SK-N-SH treated with all-trans-retinoic acid at 6 μM for 48 hours (cell line): ENCODE results near the gene FGF18.

Experiments
- ATAC-seq: fragments of 200-7000 bp; cut with Tn5 transposase; 3 replicates; pipeline ENCODE4 v1.9.1; 2020; ENCODE audit warnings: mild to moderate bottlenecking, moderate library complexity
- BACH2 ChIP-seq: fragments of 250-450 bp; sonication (Bioruptor Pico); IDR thresholded peaks from 2 replicates; pipeline ENCODE4 v1.9.0; 2021; ENCODE audit warnings: mild to moderate bottlenecking, borderline replicate concordance
- CSDC2 ChIP-seq: fragments of 250-450 bp; sonication (Bioruptor Pico); IDR thresholded peaks from 2 replicates; pipeline ENCODE4 v1.5.0; 2020; ENCODE audit warnings: mild to moderate bottlenecking, moderate library complexity
- CSRNP3 ChIP-seq: fragments of 250-450 bp; sonication (Bioruptor Pico); IDR thresholded peaks from 2 replicates; pipeline ENCODE4 v1.5.1; 2021; ENCODE audit warnings: mild to moderate bottlenecking, moderate library complexity
- ESRRG ChIP-seq: fragments of 250-450 bp; sonication (Bioruptor Pico); IDR thresholded peaks from 2 replicates; pipeline ENCODE4 v1.6.1; 2021; ENCODE audit warnings: mild to moderate bottlenecking
- GLIS3 ChIP-seq: fragments of 250-450 bp; sonication (Bioruptor Pico); IDR thresholded peaks from 2 replicates; pipeline ENCODE4 v1.5.0; 2020; ENCODE audit warnings: mild to moderate bottlenecking, moderate library complexity
- ISL1 ChIP-seq: fragments of 250-450 bp; sonication (Bioruptor Pico); IDR thresholded peaks from 2 replicates; pipeline ENCODE4 v2.1.2; 2022; ENCODE audit warnings: mild to moderate bottlenecking, moderate library complexity
- OSR1 ChIP-seq: fragments of 250-450 bp; sonication (Bioruptor Pico); IDR thresholded peaks from 2 replicates; pipeline ENCODE4 v1.8.0; 2022; ENCODE audit warnings: moderate library complexity, mild to moderate bottlenecking, inconsistent platforms
- POU6F1 ChIP-seq: fragments of 250-450 bp; sonication (Bioruptor Pico); IDR thresholded peaks from 2 replicates; pipeline ENCODE4 v1.8.0; 2021; ENCODE audit warnings: low read depth, mild to moderate bottlenecking, moderate library complexity, borderline replicate concordance
- RARB ChIP-seq: fragments of 250-450 bp; sonication (Bioruptor Pico); IDR thresholded peaks from 2 replicates; pipeline ENCODE4 v1.8.0; 2021; ENCODE audit warnings: mild to moderate bottlenecking, moderate library complexity
- SNAI2 ChIP-seq: fragments of 250-450 bp; sonication (Bioruptor Pico); IDR thresholded peaks from 2 replicates; pipeline ENCODE4 v1.5.0; 2020; ENCODE audit warnings: mild to moderate bottlenecking, moderate library complexity
- TCF4 ChIP-seq: fragments of 250-450 bp; sonication (Bioruptor Pico); IDR thresholded peaks from 2 replicates; pipeline ENCODE4 v1.8.0; 2021; ENCODE audit warnings: mild to moderate bottlenecking, moderate library complexity, borderline replicate concordance
- ZC3H10 ChIP-seq: fragments of 250-450 bp; sonication (Bioruptor Pico); IDR thresholded peaks from 2 replicates; pipeline ENCODE4 v1.5.1; 2021; ENCODE audit warnings: mild to moderate bottlenecking, moderate library complexity
- ZFP30 ChIP-seq: fragments of 450-650 bp; formaldehyde crosslinking; IDR thresholded peaks from 2 replicates; pipeline ENCODE4 v1.5.0; 2022; ENCODE audit warnings: mild to moderate bottlenecking, moderate library complexity
- ZNF565 ChIP-seq: fragments of 450-650 bp; formaldehyde crosslinking; conservative IDR thresholded peaks from 2 replicates; pipeline ENCODE4 v1.5.0; 2020; ENCODE audit warnings: low read depth, mild to moderate bottlenecking, moderate library complexity
- ZNF70 ChIP-seq: fragments of 450-650 bp; formaldehyde crosslinking; IDR thresholded peaks from 2 replicates; pipeline ENCODE4 v1.5.0; 2020; ENCODE audit warnings: mild to moderate bottlenecking, moderate library complexity
- ZNF8 ChIP-seq: fragments of 450-650 bp; formaldehyde crosslinking; IDR thresholded peaks from 2 replicates; pipeline ENCODE4 v1.5.0; 2020; ENCODE audit warnings: mild to moderate bottlenecking, moderate library complexity
- TF ChIP-seq, protein P1 (sequence below): fragments of 250-450 bp; sonication (Bioruptor Pico); IDR thresholded peaks from 2 replicates; pipeline ENCODE4 v1.8.0; 2020; ENCODE audit warnings: mild to moderate bottlenecking, moderate library complexity, borderline replicate concordance
- TF ChIP-seq, protein P2 (sequence below): fragments of 250-450 bp; sonication (Bioruptor Pico); IDR thresholded peaks from 2 replicates; pipeline ENCODE4 v1.5.1; 2020; ENCODE audit warnings: low read depth, mild to moderate bottlenecking, moderate library complexity
- TF ChIP-seq, protein P3 (sequence below): fragments of 250-450 bp; sonication (Bioruptor Pico); IDR thresholded peaks from 2 replicates; pipeline ENCODE4 v1.5.0; 2020; ENCODE audit warnings: mild to moderate bottlenecking, moderate library complexity

The FGF18 gene

DNA sequence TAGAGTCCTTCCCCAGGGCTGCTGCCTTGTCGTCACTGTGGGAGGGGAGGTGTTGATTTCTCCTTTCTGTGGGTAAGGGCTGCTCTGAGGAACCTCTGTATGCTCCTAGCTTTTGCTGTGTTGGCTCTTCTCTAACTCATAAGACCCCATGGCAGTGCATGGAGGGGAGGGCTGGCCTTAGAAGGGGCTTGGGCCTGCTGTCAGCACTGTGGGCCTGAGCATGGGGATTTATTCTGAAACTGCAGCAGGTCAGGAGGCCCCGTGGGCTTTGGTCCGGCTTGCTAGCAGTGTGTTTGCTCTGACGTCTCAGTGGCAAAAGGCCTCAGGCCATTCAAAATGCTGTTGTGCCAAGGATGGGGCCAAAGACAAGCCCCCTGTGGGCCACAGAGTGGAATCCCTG, 6.8 kb downstream of the FGF18 start:
- no peak for ATAC-seq
- TF ChIP-seq ZNF565 (CRISPR knock-in tag), result no peak
- TF ChIP-seq RARB (CRISPR knock-in tag), result no peak

DNA sequence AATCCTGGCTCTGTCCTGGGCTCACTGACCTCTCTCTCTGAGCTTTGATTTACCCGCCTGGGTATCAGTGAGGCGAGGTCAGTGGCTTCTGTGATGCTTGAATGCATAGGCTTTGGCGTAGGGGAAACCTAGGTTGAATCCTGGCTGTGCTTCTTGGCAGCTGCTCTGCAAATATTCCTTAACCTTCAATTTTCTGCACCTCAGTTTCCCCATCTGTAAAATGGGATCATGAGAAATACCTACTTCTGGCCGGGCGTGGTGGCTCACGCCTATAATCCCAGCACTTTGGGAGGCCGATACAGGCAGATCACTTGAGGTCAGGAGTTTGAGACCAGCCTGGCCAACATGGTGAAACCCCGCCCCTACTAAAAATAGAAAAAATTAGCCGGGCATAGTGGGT, 7.2 kb downstream of the FGF18 start:
- no peak for ATAC-seq
- TF ChIP-seq ZC3H10 (CRISPR knock-in tag) (no peak), CSDC2 (CRISPR knock-in tag) (no peak), ZNF8 (CRISPR knock-in tag) (no peak), TCF4 (CRISPR knock-in tag) (no peak), ISL1 (CRISPR knock-in tag) (no peak), SNAI2 (CRISPR knock-in tag) (no peak), ZFP30 (no peak), ESRRG (CRISPR knock-in tag) (no peak), ZNF70 (CRISPR knock-in tag) (no peak)
- TF ChIP-seq, protein P1, sequence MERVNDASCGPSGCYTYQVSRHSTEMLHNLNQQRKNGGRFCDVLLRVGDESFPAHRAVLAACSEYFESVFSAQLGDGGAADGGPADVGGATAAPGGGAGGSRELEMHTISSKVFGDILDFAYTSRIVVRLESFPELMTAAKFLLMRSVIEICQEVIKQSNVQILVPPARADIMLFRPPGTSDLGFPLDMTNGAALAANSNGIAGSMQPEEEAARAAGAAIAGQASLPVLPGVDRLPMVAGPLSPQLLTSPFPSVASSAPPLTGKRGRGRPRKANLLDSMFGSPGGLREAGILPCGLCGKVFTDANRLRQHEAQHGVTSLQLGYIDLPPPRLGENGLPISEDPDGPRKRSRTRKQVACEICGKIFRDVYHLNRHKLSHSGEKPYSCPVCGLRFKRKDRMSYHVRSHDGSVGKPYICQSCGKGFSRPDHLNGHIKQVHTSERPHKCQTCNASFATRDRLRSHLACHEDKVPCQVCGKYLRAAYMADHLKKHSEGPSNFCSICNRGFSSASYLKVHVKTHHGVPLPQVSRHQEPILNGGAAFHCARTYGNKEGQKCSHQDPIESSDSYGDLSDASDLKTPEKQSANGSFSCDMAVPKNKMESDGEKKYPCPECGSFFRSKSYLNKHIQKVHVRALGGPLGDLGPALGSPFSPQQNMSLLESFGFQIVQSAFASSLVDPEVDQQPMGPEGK (CRISPR knock-in tag), result no peak
- TF ChIP-seq, protein P2, sequence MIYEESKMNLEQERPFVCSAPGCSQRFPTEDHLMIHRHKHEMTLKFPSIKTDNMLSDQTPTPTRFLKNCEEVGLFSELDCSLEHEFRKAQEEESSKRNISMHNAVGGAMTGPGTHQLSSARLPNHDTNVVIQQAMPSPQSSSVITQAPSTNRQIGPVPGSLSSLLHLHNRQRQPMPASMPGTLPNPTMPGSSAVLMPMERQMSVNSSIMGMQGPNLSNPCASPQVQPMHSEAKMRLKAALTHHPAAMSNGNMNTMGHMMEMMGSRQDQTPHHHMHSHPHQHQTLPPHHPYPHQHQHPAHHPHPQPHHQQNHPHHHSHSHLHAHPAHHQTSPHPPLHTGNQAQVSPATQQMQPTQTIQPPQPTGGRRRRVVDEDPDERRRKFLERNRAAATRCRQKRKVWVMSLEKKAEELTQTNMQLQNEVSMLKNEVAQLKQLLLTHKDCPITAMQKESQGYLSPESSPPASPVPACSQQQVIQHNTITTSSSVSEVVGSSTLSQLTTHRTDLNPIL (CRISPR knock-in tag), result no peak

DNA sequence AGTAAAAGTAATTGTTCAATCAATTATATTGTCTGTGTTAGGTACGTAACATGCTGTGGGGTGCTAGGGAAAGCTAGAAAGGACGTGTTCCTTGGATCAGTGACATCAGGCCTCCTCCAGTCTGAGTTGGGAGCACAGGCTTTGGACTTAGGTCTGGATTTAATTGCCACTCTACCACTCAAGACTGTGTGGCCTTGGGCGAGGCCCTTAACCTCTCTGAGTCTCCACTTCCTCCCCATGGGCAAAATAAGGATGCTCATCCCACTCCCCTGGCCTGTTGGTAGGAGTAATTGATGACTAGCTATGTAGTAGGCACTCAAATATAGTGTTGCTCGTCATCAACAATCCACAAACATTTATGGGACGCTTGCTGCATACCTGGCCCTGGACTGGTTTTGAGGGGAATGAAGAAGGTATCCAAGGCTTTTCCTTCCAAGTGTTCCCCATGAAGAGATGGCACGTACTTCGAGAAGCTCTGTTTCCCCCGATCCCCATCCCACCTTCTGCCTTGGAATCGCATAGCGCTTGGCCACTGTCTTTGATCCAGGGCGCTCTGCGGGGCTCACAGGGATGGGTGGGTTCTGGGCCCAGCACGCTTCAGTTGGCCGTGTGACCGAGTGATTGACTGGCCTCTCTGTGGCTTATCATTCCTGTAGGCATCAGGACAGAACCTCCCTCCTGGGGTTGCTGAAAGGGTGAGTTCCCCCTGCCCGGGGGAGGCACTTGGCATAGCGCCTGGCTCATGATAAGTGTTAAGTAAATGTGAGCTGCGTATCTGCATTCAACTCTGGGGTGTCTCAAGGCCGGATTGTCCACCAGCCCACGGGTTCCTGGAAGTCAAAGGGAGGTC, 8.1 kb downstream of the FGF18 start:
- ATAC-seq, result no peak

GRCh38 chr5:171428168-171428696, 8.8 kb downstream of the FGF18 start:
- no peak for ATAC-seq
- TF ChIP-seq BACH2 (CRISPR knock-in tag) (no peak), ZNF8 (CRISPR knock-in tag) (no peak), ZNF565 (CRISPR knock-in tag) (no peak), GLIS3 (CRISPR knock-in tag) (no peak), POU6F1 (CRISPR knock-in tag) (no peak), ZNF70 (CRISPR knock-in tag) (no peak), SNAI2 (CRISPR knock-in tag) (no peak), CSRNP3 (no peak), ISL1 (CRISPR knock-in tag) (no peak), TCF4 (CRISPR knock-in tag) (no peak), RARB (CRISPR knock-in tag) (no peak)
- TF ChIP-seq, protein P1 (CRISPR knock-in tag), result no peak
- TF ChIP-seq, protein P3, sequence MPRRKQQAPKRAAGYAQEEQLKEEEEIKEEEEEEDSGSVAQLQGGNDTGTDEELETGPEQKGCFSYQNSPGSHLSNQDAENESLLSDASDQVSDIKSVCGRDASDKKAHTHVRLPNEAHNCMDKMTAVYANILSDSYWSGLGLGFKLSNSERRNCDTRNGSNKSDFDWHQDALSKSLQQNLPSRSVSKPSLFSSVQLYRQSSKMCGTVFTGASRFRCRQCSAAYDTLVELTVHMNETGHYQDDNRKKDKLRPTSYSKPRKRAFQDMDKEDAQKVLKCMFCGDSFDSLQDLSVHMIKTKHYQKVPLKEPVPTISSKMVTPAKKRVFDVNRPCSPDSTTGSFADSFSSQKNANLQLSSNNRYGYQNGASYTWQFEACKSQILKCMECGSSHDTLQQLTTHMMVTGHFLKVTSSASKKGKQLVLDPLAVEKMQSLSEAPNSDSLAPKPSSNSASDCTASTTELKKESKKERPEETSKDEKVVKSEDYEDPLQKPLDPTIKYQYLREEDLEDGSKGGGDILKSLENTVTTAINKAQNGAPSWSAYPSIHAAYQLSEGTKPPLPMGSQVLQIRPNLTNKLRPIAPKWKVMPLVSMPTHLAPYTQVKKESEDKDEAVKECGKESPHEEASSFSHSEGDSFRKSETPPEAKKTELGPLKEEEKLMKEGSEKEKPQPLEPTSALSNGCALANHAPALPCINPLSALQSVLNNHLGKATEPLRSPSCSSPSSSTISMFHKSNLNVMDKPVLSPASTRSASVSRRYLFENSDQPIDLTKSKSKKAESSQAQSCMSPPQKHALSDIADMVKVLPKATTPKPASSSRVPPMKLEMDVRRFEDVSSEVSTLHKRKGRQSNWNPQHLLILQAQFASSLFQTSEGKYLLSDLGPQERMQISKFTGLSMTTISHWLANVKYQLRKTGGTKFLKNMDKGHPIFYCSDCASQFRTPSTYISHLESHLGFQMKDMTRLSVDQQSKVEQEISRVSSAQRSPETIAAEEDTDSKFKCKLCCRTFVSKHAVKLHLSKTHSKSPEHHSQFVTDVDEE (CRISPR knock-in tag), result no peak

More for the DNA sequence above, 8.1 kb downstream of the FGF18 start:
- TF ChIP-seq ZFP30, result no peak
- no peak for TF ChIP-seq OSR1
- no peak for TF ChIP-seq POU6F1 (CRISPR knock-in tag)
- TF ChIP-seq BACH2 (CRISPR knock-in tag), result no peak
- no peak for TF ChIP-seq ESRRG (CRISPR knock-in tag)
- no peak for TF ChIP-seq CSDC2 (CRISPR knock-in tag)
